Liver (tissue), 9 donors: ENCODE data around the gene ITGB6. TPM values are rescaled to one million over a fixed set of nuclear protein-coding genes. Genes with fewer than 3 reads are reported as not detected.

Experiments used
- DNase-seq: peaks from one replicate; pipeline ENCODE4 v3.0.0-alpha.2; 2017; ENCODE audit warnings: low spot score
- H3K27ac ChIP-seq, 2 donors: one replicate each; pipeline ENCODE4 v1.7.0; 2013; ENCODE audit warnings: inconsistent platforms in 2 of 2, low read length in 2 of 2, control low read depth in 1 of 2, low read depth in 1 of 2, mild to moderate bottlenecking in 1 of 2
- H3K27me3 ChIP-seq, 4 donors: one replicate each; pipeline versions ENCODE4 v1.6.1 to v1.7.0; 2013; ENCODE audit warnings: low read length in 3 of 4, inconsistent platforms in 1 of 4, mild to moderate bottlenecking in 1 of 4, moderate library complexity in 1 of 4; ENCODE audit not compliant: control insufficient read depth in 4 of 4, insufficient read depth in 4 of 4
- H3K36me3 ChIP-seq, 4 donors: one replicate each; pipeline versions ENCODE4 v1.6.1 to v1.7.0; 2013; ENCODE audit warnings: low read length in 3 of 4, mild to moderate bottlenecking in 3 of 4, low read depth in 1 of 4, moderate library complexity in 1 of 4; ENCODE audit not compliant: control insufficient read depth in 4 of 4, insufficient read depth in 3 of 4
- H3K4me1 ChIP-seq, 4 donors: one replicate each; pipeline versions ENCODE4 v1.6.1 to v1.7.0; 2013; ENCODE audit warnings: low read length in 3 of 4, mild to moderate bottlenecking in 3 of 4, moderate library complexity in 1 of 4; ENCODE audit not compliant: control insufficient read depth in 4 of 4, insufficient read depth in 4 of 4
- H3K4me3 ChIP-seq, 3 donors: one replicate each; pipeline versions ENCODE4 v1.6.1 to v1.7.0; 2013; ENCODE audit warnings: low read length in 3 of 3, control low read depth in 1 of 3, low read depth in 1 of 3, mild to moderate bottlenecking in 1 of 3
- H3K9ac ChIP-seq, 2 donors: one replicate each; pipeline ENCODE4 v1.7.0; 2013; ENCODE audit warnings: low read length in 2 of 2, mild to moderate bottlenecking in 2 of 2, moderate library complexity in 2 of 2, control low read depth in 1 of 2, low read depth in 1 of 2
- H3K9me3 ChIP-seq, 4 donors: one replicate each; pipeline versions ENCODE4 v1.6.1 to v1.7.0; 2013; ENCODE audit warnings: low read length in 3 of 4; ENCODE audit not compliant: control insufficient read depth in 4 of 4
- ATF3 ChIP-seq: IDR thresholded peaks from 2 replicates; pipeline ENCODE4 v1.6.1; 2016; ENCODE audit warnings: antibody characterized with exemption
- CTCF ChIP-seq: fragments of 150-350 bp; IDR thresholded peaks from 2 replicates; pipeline ENCODE4 v1.5.1; 2017; ENCODE audit warnings: improper control_type of control experiment, low read depth, low read length; ENCODE audit not compliant: missing input control
- EGR1 ChIP-seq, 2 donors: IDR thresholded peaks; 2 replicates each; pipeline ENCODE4 v1.6.1; 2016 to 2018; ENCODE audit warnings: antibody characterized with exemption in 2 of 2, low read depth in 2 of 2
- FOXA1 ChIP-seq: IDR thresholded peaks from 2 replicates; pipeline ENCODE4 v1.6.1; 2016; ENCODE audit warnings: antibody characterized with exemption
- FOXA2 ChIP-seq: IDR thresholded peaks from 2 replicates; pipeline ENCODE4 v1.6.1; 2016; ENCODE audit warnings: antibody characterized with exemption
- GABPA ChIP-seq, 2 donors: IDR thresholded peaks in 1 of 2; conservative IDR thresholded peaks in 1 of 2; 2 replicates each; pipeline ENCODE4 v1.6.1; 2016; ENCODE audit warnings: antibody characterized with exemption in 2 of 2, mild to moderate bottlenecking in 1 of 2, moderate library complexity in 1 of 2
- HNF4A ChIP-seq, 2 donors: conservative IDR thresholded peaks; 2 replicates each; pipeline ENCODE4 v1.6.1; 2016; ENCODE audit warnings: antibody characterized with exemption in 2 of 2, mild to moderate bottlenecking in 2 of 2
- HNF4G ChIP-seq: IDR thresholded peaks from 2 replicates; pipeline ENCODE4 v1.6.1; 2016; ENCODE audit warnings: antibody characterized with exemption
- JUND ChIP-seq, 2 donors: IDR thresholded peaks; 2 replicates each; pipeline ENCODE4 v1.6.1; 2016; ENCODE audit warnings: antibody characterized with exemption in 2 of 2
- MAX ChIP-seq: IDR thresholded peaks from 2 replicates; pipeline ENCODE4 v1.6.1; 2016; ENCODE audit warnings: antibody characterized with exemption
- NR2F2 ChIP-seq: IDR thresholded peaks from 2 replicates; pipeline ENCODE4 v1.6.1; 2016; ENCODE audit warnings: antibody characterized with exemption
- RAD21 ChIP-seq, 2 donors: IDR thresholded peaks; 2 replicates each; pipeline ENCODE4 v1.6.1; 2016; ENCODE audit warnings: antibody characterized with exemption in 2 of 2, mild to moderate bottlenecking in 2 of 2
- REST ChIP-seq: IDR thresholded peaks from 2 replicates; pipeline ENCODE4 v1.6.1; 2016; ENCODE audit warnings: antibody characterized with exemption, mild to moderate bottlenecking
- RXRA ChIP-seq, 2 donors: IDR thresholded peaks; 2 replicates each; pipeline ENCODE4 v1.6.1; 2017 to 2018; ENCODE audit warnings: antibody characterized with exemption in 2 of 2, mild to moderate bottlenecking in 1 of 2
- SP1 ChIP-seq: IDR thresholded peaks from 2 replicates; pipeline ENCODE4 v1.6.1; 2018; ENCODE audit warnings: antibody characterized with exemption, mild to moderate bottlenecking
- TAF1 ChIP-seq: conservative IDR thresholded peaks from 2 replicates; pipeline ENCODE4 v1.6.1; 2016; ENCODE audit warnings: antibody characterized with exemption, mild to moderate bottlenecking
- YY1 ChIP-seq: IDR thresholded peaks from 2 replicates; pipeline ENCODE4 v1.6.1; 2016; ENCODE audit warnings: antibody characterized with exemption, mild to moderate bottlenecking
- ZBTB33 ChIP-seq: IDR thresholded peaks from 2 replicates; pipeline ENCODE4 v1.6.1; 2016; ENCODE audit warnings: antibody characterized with exemption
- WGBS: extraction: QIAGEN DNeasy Blood & Tissue Kit; methylation state at CpG from one replicate; pipeline ENCODE4 v1.1.7; 2013; 5-methylcytosine and 5-hydroxymethylcytosine counted together
- polyA plus RNA-seq, 2 donors: library from polyadenylated mRNA; stranded (reverse) in 1 of 2; unstranded in 1 of 2; fragments of 200-250 nt in 1 of 2; fragments of >200 nt in 1 of 2; fragmentation: Nextera tagmentation in 1 of 2; extraction: Ambion mirVana in 1 of 2; gene quantifications; one replicate each; pipeline versions ENCODE4 v1.2.1 to v1.2.3, GENCODE V29; 2013 to 2015
- total RNA-seq, 2 donors: library from RNA; depleted of rRNA; stranded (reverse); fragments of >200 nt; gene quantifications; one replicate each; pipeline ENCODE4 v1.2.3, GENCODE V29; 2014
- donor health status: healthy.
- donor health status: healthy.
- donor health status: healthy.
- donor health status: healthy.
- donor health status: healthy.

ITGB6 gene
- total and polyA plus RNA-seq, 4 donors = 0.03 to 0.10 (median 0.08) TPM; not detected in 1

GRCh38 chr2:160138406-160138805, 61.7 kb downstream of the ITGB6 start:
- H3K27ac ChIP-seq = no peak overlapping the region
- H3K4me1 ChIP-seq = no peaks in the 10 kb centered on the region
- WGBS = 93% methylated on average over 1 of the region's 1 CpG
- TF ChIP-seq GABPA (IDR thresholded peaks at IDR 0.05 in 1 of 2, conservative IDR thresholded peaks at IDR 0.05 in 1 of 2) (no peak), FOXA1 (no peak), ZBTB33 (no peak), YY1 (no peak), HNF4A (conservative IDR thresholded peaks at IDR 0.05) (no peak), TAF1 (no peak), RXRA (IDR thresholded peaks at IDR 0.05) (no peak), SP1 (no peak), RAD21 (IDR thresholded peaks at IDR 0.05) (no peak), HNF4G (no peak), CTCF (no peak), ATF3 (no peak), NR2F2 (no peak), JUND (IDR thresholded peaks at IDR 0.05) (no peak), EGR1 (IDR thresholded peaks at IDR 0.05; ENCODE audit: low read depth in 2 of 2) (no peak), FOXA2 (no peak), REST (no peak), MAX (no peak)
- H3K9ac ChIP-seq = no peak overlapping the region
- no peaks in the 10 kb centered on the region for H3K36me3 ChIP-seq
- no peaks in the 10 kb centered on the region for H3K9me3 ChIP-seq
- DNase-seq = no peak
- H3K27me3 ChIP-seq = no peaks in the 10 kb centered on the region
- no peak overlapping the region for H3K4me3 ChIP-seq
